ENCODE measurements around the gene CUL9. TPM values are rescaled to one million over a fixed set of nuclear protein-coding genes. Genes with fewer than 3 reads are reported as not detected.

CUL9 gene
- 28.3 and 41.0 TPM in 2 replicates for total RNA-seq

DNA sequence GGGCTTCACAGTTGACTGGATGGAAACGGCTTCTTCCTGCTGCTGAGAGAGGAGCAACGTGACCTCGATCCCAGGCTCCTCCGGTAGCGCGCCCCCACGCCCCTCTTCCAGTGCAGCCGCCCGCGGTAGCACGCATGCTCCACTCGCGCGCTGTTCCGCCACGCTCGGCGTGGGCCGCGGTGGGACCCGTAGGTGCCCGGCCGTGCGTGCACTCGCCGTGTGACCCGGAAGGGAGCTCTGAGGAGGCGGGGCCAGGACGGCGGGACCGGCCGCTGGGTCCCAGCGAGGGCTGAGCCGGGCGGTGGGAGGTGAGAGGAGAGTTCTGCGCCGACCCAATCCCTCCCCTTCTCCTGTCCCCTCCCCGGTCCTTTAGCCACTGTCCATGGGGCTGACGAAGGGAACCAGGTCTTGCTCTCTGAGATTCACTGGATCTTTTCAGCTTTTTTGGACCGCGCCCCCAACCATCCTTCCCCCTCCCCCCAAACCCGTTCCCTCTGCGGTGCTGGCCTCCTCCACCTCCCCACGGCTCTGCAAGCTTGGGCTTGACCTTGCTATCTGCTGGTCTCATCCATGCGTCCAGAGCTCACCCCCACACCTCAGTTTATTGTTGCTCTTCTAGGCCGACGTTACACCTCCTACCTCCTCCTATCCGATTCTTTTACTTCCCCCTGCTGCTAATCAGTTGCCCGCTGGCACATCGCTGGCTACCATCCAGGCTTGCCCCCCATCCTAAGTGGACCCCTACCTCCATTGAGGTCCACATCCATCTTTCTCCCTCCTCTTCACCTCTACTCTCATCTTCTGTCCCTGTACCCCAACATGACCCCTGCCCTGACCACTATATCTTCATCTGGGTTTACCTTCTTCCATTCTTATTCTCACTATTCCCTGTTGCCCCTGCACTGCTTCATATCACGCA lies at the start of gene CUL9:
TSS of gene CUL9 (plus strand) at position 255 of the 919 bp plus-strand sequence. CDS start 2,115 bp downstream, outside the sequence.

DNA sequence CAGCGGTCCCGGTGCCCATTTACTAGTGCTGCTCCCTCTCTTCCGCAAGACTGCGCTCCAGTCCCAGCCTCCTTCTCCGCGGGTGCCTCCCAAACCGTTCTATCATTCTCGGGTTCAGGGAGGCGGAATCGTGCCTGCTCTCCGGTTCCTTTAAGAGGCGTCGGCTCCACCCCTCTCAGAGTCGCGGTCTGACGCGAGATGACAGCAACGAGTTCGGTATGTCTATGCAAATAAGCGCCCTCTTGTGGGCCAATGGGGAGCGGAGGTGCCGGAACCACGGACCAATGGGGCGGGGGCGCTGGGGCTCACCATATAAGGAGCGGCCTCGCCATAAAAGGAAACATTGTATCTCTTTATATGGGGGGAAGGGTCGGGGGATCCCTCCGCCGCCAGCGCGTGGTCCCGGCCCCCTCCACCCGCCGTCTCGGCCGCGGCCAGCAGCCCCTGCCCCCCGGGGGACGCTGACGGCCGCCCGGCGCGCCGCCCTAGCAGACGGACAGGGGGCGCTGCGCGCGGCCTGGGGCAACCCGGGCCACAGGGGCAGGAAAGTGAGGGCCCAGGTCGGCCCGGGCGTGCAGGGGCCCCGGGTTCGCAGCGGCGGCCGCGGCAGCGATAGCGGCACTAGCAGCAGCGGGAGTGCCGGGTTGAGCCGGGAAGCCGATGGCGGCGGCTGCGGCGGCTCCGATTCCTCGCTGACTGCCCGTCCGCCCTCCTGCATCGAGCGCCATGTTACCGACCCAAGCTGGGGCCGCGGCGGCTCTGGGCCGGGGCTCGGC lies 10.9 kb upstream of the CUL9 start, which contains the start of gene SRF:
TSS of gene SRF (plus strand) at position 339 of the 776 bp plus-strand sequence. CDS start at position 727, 388 bp downstream.

DNA sequence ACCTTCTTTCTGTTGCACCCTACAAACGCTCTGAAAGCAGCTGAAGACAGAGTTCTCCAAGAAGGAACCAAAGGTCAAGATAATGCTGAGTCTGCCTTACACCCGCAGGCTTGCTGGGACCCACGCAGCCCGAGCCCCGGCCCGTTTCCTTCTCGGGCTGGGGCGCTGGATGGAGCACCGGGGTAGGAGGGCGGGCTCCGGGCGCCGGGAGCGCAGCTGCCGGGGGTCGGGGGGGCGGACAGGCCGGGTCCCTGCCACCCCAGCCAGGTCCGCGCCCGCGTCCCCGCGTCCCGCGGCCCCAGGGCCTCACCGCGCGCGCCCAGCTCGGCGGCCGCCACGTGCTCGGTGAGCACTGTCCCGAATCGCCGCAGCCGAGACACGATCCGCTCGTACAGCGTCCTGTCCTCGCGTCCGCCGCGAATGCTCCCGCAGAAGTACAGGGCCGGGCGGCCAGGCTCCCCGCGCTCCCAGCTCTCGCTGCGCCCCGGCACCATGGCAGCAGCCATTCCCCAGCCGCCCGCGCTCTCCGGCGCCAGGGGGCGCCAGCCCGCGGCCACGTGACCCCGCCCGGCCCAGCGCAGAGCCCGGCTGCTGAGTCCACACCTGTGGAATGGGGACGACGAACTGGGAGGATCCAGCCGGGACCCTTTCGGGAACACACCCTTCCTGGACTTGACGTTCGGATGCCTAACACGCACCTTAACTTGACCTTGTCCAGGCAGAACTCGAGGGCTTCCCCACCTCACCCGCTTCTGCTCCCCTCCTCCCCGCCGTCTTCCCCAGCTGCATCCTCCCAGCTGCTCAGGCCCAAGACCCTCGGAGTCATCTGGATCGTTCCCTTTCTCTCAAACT lies 47.2 kb downstream of the CUL9 start, which contains the start of gene DNPH1:
TSS of gene DNPH1 (minus strand) at position 531 of the 852 bp plus-strand sequence. CDS start at position 506, 25 bp downstream.

GRCh38 chr6:43242908-43243663 lies 61.1 kb downstream of the CUL9 start, which contains the start of gene TTBK1:
TTBK1 (plus strand) TSS chr6:43243481; CDS start chr6:43246661, 3,180 bp downstream.

Other genes with a start within 250 kb of the CUL9 start
- 0.13 and 0.36 TPM in 2 replicates for gene GNMT, start 221.4 kb upstream of the CUL9 start, total RNA-seq
- gene PEX6, start 203.0 kb upstream of the CUL9 start, total RNA-seq: 35.5 and 61.3 TPM in 2 replicates
- 30.0 and 39.8 TPM in 2 replicates for gene PPP2R5D, start 197.6 kb upstream of the CUL9 start, total RNA-seq
- gene MEA1, start 168.2 kb upstream of the CUL9 start, total RNA-seq: 49.3 and 53.0 TPM in 2 replicates
- gene KLHDC3, start 167.9 kb upstream of the CUL9 start, total RNA-seq: 59.1 and 86.7 TPM in 2 replicates
- 57.6 and 63.3 TPM in 2 replicates for gene RRP36, start 160.6 kb upstream of the CUL9 start, total RNA-seq
- gene CUL7, start 128.3 kb upstream of the CUL9 start, total RNA-seq: 68.9 and 77.8 TPM in 2 replicates
- 16.3 and 19.5 TPM in 2 replicates for gene MRPL2, start 122.8 kb upstream of the CUL9 start, total RNA-seq
- 19.8 and 24.2 TPM in 2 replicates for gene KLC4, start 122.6 kb upstream of the CUL9 start, total RNA-seq
- 36.5 and 85.2 TPM in 2 replicates for gene PTK7, start 105.9 kb upstream of the CUL9 start, total RNA-seq
- 19.1 and 27.0 TPM in 2 replicates for gene SRF, start 10.9 kb upstream of the CUL9 start, total RNA-seq
- 29.1 and 40.7 TPM in 2 replicates for gene DNPH1, start 47.3 kb downstream of the CUL9 start, total RNA-seq
- 0.07 TPM in 1 of 2 replicates, not detected in the other for gene TTBK1, start 61.3 kb downstream of the CUL9 start, total RNA-seq
- not detected in 2 replicates for gene SLC22A7, start 116.1 kb downstream of the CUL9 start, total RNA-seq
- 0.39 TPM in 1 of 2 replicates, not detected in the other for gene CRIP3, start 126.6 kb downstream of the CUL9 start, total RNA-seq
- gene ZNF318, start 187.5 kb downstream of the CUL9 start, total RNA-seq: 8.0 and 9.5 TPM in 2 replicates
- 24.1 and 30.9 TPM in 2 replicates for gene ABCC10, start 245.3 kb downstream of the CUL9 start, total RNA-seq

All from smooth muscle cell of the pulmonary artery (primary cell).